HAP-1 (cell line): Measurements from ENCODE around the gene ATP6AP2.
"Not testable (repeated sequence)": the region's sequence is repeated elsewhere in the genome, so short reads cannot be mapped to it uniquely, and the experiment has no call there.

Experiments
- DNase-seq, 2 experiments: peaks; one replicate each; pipeline ENCODE4 v3.0.0-alpha.2; 2016 to 2020; ENCODE audit warnings: low spot score in 2 of 2
- H3K27me3 ChIP-seq: fragments of 250-450 bp; sonication (Bioruptor Pico); 2 replicates; pipeline ENCODE4 v1.5.1; 2020; ENCODE audit warnings: low read depth, mild to moderate bottlenecking, moderate library complexity
- H3K36me3 ChIP-seq: fragments of 250-450 bp; sonication (Bioruptor Pico); replicated peaks from 2 replicates; pipeline ENCODE4 v1.5.1; 2020; ENCODE audit warnings: mild to moderate bottlenecking
- H3K4me1 ChIP-seq: fragments of 250-450 bp; sonication (Bioruptor Pico); 2 replicates; pipeline ENCODE4 v1.5.1; 2020; ENCODE audit warnings: mild to moderate bottlenecking
- H3K4me3 ChIP-seq: fragments of 250-450 bp; sonication (Bioruptor Pico); 2 replicates; pipeline ENCODE4 v1.5.1; 2020; ENCODE audit warnings: mild to moderate bottlenecking, moderate library complexity
- H3K9me3 ChIP-seq: fragments of 250-450 bp; sonication (Bioruptor Pico); 2 replicates; pipeline ENCODE4 v1.5.1; 2020; ENCODE audit warnings: mild to moderate bottlenecking, moderate library complexity
- in situ Hi-C: fragments of 300-500 bp; cut with MboI; formaldehyde crosslinking; loops from 3 replicates; pipeline ENCODE4 v1.14.3; 2020; ENCODE audit warnings: low sequenced_read_pairs, inconsistent platforms, mixed read lengths

ATP6AP2 gene

GRCh38 chrX:40582178-40582577, 1.4 kb downstream of the ATP6AP2 start:
- DNase-seq, H3K9me3 ChIP-seq, H3K36me3 ChIP-seq, H3K27me3 ChIP-seq, H3K4me1 ChIP-seq, H3K4me3 ChIP-seq: not testable (repeated sequence)
- in situ Hi-C loops = loop anchor here (25.0 kb wide), 1 partner anchor 95 kb away; no protein-coding TSS in a partner anchor

GRCh38 chrX:40582811-40583210, 2.0 kb downstream of the ATP6AP2 start:
- Histone ChIP-seq H3K9me3 (no peaks in the 10 kb centered on the region), H3K4me1 (peaks cover 6% of the 10 kb centered on the region), H3K27me3 (no peaks in the 10 kb centered on the region), H3K4me3 (no peak overlapping the region), H3K36me3 (no peaks in the 10 kb centered on the region)
- in situ Hi-C loops = loop anchor here (25.0 kb wide), 1 partner anchor 96 kb away; no protein-coding TSS in a partner anchor
- DNase-seq = no peak

- not testable (repeated sequence) for H3K4me1 ChIP-seq, DNase-seq, H3K4me3 ChIP-seq, H3K27me3 ChIP-seq, H3K9me3 ChIP-seq
- in situ Hi-C loops = loop anchor here (25.0 kb wide), 1 partner anchor 100 kb away; no protein-coding TSS in a partner anchor
- peaks cover 23% of the 10 kb centered on the region for H3K36me3 ChIP-seq
Measured at GRCh38 chrX:40587623-40588022, 6.9 kb downstream of the ATP6AP2 start.

- in situ Hi-C loops = loop anchor here (25.0 kb wide), 1 partner anchor 102 kb away; no protein-coding TSS in a partner anchor
- not testable (repeated sequence) for H3K9me3 ChIP-seq, DNase-seq, H3K4me1 ChIP-seq, H3K27me3 ChIP-seq, H3K4me3 ChIP-seq
- peaks cover 35% of the 10 kb centered on the region for H3K36me3 ChIP-seq
Measured at GRCh38 chrX:40589616-40590321, 9.0 kb downstream of the ATP6AP2 start.

GRCh38 chrX:40603446-40603845, 22.7 kb downstream of the ATP6AP2 start:
- in situ Hi-C loops = no loop called here
- no peaks in the 10 kb centered on the region for H3K9me3 ChIP-seq
- no peak overlapping the region for H3K4me3 ChIP-seq
- DNase-seq = no peak
- H3K27me3 ChIP-seq = no peaks in the 10 kb centered on the region
- H3K36me3 ChIP-seq = peaks cover 32% of the 10 kb centered on the region
- no peaks in the 10 kb centered on the region for H3K4me1 ChIP-seq

GRCh38 chrX:40607381-40607780, 26.6 kb downstream of the ATP6AP2 start:
- Histone ChIP-seq H3K9me3 (no peaks in the 10 kb centered on the region), H3K36me3 (peaks cover 5% of the 10 kb centered on the region), H3K4me1 (no peaks in the 10 kb centered on the region), H3K4me3 (no peak overlapping the region), H3K27me3 (no peaks in the 10 kb centered on the region)
- in situ Hi-C loops = no loop called here
- DNase-seq = no peak

GRCh38 chrX:40612511-40612910, 31.7 kb downstream of the ATP6AP2 start:
- DNase-seq = no peak
- H3K4me3 ChIP-seq = no peak overlapping the region
- H3K27me3 ChIP-seq = no peaks in the 10 kb centered on the region
- H3K36me3 ChIP-seq = no peaks in the 10 kb centered on the region
- no peaks in the 10 kb centered on the region for H3K9me3 ChIP-seq
- in situ Hi-C loops = no loop called here
- H3K4me1 ChIP-seq = peaks cover 7% of the 10 kb centered on the region

GRCh38 chrX:40615976-40616375, 35.2 kb downstream of the ATP6AP2 start:
- DNase-seq = no peak
- Histone ChIP-seq H3K4me1 (peaks cover 14% of the 10 kb centered on the region), H3K9me3 (no peaks in the 10 kb centered on the region), H3K27me3 (no peaks in the 10 kb centered on the region), H3K4me3 (no peak overlapping the region), H3K36me3 (no peaks in the 10 kb centered on the region)
- in situ Hi-C loops = no loop called here

- DNase-seq = peak; percentile 63 to 92
- in situ Hi-C loops = no loop called here
- H3K4me3 ChIP-seq = no peak overlapping the region
- H3K9me3 ChIP-seq = no peaks in the 10 kb centered on the region
- no peaks in the 10 kb centered on the region for H3K27me3 ChIP-seq
- no peaks in the 10 kb centered on the region for H3K36me3 ChIP-seq
- peaks cover 14% of the 10 kb centered on the region for H3K4me1 ChIP-seq
Measured at GRCh38 chrX:40617566-40617965, 36.8 kb downstream of the ATP6AP2 start.

- Histone ChIP-seq H3K9me3 (no peaks in the 10 kb centered on the region), H3K36me3 (peaks cover 4% of the 10 kb centered on the region), H3K27me3 (no peaks in the 10 kb centered on the region), H3K4me3 (no peak overlapping the region), H3K4me1 (peaks cover 7% of the 10 kb centered on the region)
- no peak for DNase-seq
- in situ Hi-C loops = no loop called here
Measured at GRCh38 chrX:40622479-40623138, 41.8 kb downstream of the ATP6AP2 start.

GRCh38 chrX:40623139-40623536, 42.4 kb downstream of the ATP6AP2 start, which contains the start of gene MPC1L:
Gene MPC1L (plus strand): TSS chrX:40623428. CDS start chrX:40623566, 138 bp downstream.
- Histone ChIP-seq H3K27me3 (no peaks in the 10 kb centered on the region), H3K36me3 (peaks cover 9% of the 10 kb centered on the region), H3K4me3 (no peak within 1 kb of the TSS), H3K9me3 (no peaks in the 10 kb centered on the region), H3K4me1 (peaks cover 3% of the 10 kb centered on the region)
- DNase-seq = no peak
- in situ Hi-C loops = no loop called here

GRCh38 chrX:40623665-40624064, 42.9 kb downstream of the ATP6AP2 start:
- in situ Hi-C loops = no loop called here
- no peaks in the 10 kb centered on the region for H3K4me1 ChIP-seq
- no peak for DNase-seq
- H3K9me3 ChIP-seq = no peaks in the 10 kb centered on the region
- no peak overlapping the region for H3K4me3 ChIP-seq
- peaks cover 13% of the 10 kb centered on the region for H3K36me3 ChIP-seq
- H3K27me3 ChIP-seq = no peaks in the 10 kb centered on the region

- DNase-seq = no peak
- Histone ChIP-seq H3K4me3 (no peak overlapping the region), H3K9me3 (no peaks in the 10 kb centered on the region), H3K4me1 (no peaks in the 10 kb centered on the region), H3K27me3 (no peaks in the 10 kb centered on the region), H3K36me3 (peaks cover 26% of the 10 kb centered on the region)
- in situ Hi-C loops = no loop called here
Measured at GRCh38 chrX:40625294-40625693, 44.5 kb downstream of the ATP6AP2 start.

- in situ Hi-C loops = no loop called here
- Histone ChIP-seq H3K36me3 (peaks cover 45% of the 10 kb centered on the region), H3K9me3 (no peaks in the 10 kb centered on the region), H3K4me3 (no peak overlapping the region), H3K4me1 (no peaks in the 10 kb centered on the region), H3K27me3 (no peaks in the 10 kb centered on the region)
- DNase-seq = no peak
Measured at GRCh38 chrX:40628506-40628905, 47.7 kb downstream of the ATP6AP2 start.
